GM12878 (cell line): ENCODE data around the gene ITGB8. TPM values are rescaled to one million over a fixed set of nuclear protein-coding genes. Genes with fewer than 3 reads are reported as not detected.

Experiments used
- ATAC-seq: fragments of 200-7000 bp; cut with Tn5 transposase; 3 replicates; pipeline ENCODE4 v1.9.1; 2020; ENCODE audit warnings: mild to moderate bottlenecking, moderate library complexity
- BruUV-seq: library from RNA; stranded (reverse); fragments of 400-500 nt; replicated peaks from 2 replicates; lab custom pipeline; 2021; lab: Mats Ljungman, UMichigan
- CTCF ChIA-PET: fragments of 300-600 bp; sonication (Branson Sonifier 250); formaldehyde crosslinking; extraction: SDS; loops from one replicate; lab custom pipeline; 2021; ENCODE audit warnings: inconsistent platforms; lab: Yijun Ruan, JAX
- POLR2A ChIA-PET: fragments of 350-600 bp; formaldehyde crosslinking; extraction: SDS; loops from one replicate; lab custom pipeline; 2021; ENCODE audit warnings: inconsistent platforms; lab: Charles Lee
- RAD21 ChIA-PET: fragments of 300-600 bp; sonication (Branson Sonifier 250); formaldehyde crosslinking; loops from one replicate; lab custom pipeline; 2023; ENCODE audit warnings: antibody characterized with exemption; ENCODE audit not compliant: unreplicated experiment; lab: Charles Lee
- SMC1A ChIA-PET: fragments of 300-600 bp; sonication (Branson Sonifier 250); formaldehyde crosslinking; loops from one replicate; lab custom pipeline; 2023; ENCODE audit not compliant: unreplicated experiment, uncharacterized antibody; lab: Charles Lee
- DNase-seq: peaks from one replicate; pipeline ENCODE4 v3.0.0-alpha.2; 2011; ENCODE audit warnings: low read depth, low spot score
- FAIRE-seq: peaks from 3 replicates; lab custom pipeline; 2011; peaks lifted over from hg19 to GRCh38; lab: Jason Lieb, UNC
- H2AFZ ChIP-seq: 2 replicates; pipeline ENCODE4 v1.6.0; 2011; ENCODE audit warnings: low read depth, low read length, control low read depth; ENCODE audit not compliant: control insufficient read depth
- H3K27ac ChIP-seq: 2 replicates; pipeline ENCODE4 v1.5.1; 2011; ENCODE audit warnings: control low read depth; ENCODE audit not compliant: control insufficient read depth, insufficient read depth
- H3K27me3 ChIP-seq, 2 experiments: replicated peaks in 1 of 2; 2 replicates each; pipeline versions ENCODE4 v1.6.0 to v1.6.1; 2011; ENCODE audit warnings: low read length in 1 of 2; ENCODE audit not compliant: control insufficient read depth in 2 of 2, insufficient read depth in 2 of 2
- H3K36me3 ChIP-seq, 2 experiments: 2 replicates each; pipeline ENCODE4 v1.5.1; 2011; ENCODE audit warnings: low read length in 1 of 2; ENCODE audit not compliant: control insufficient read depth in 2 of 2, insufficient read depth in 2 of 2
- H3K4me1 ChIP-seq: 2 replicates; pipeline ENCODE4 v1.6.1; 2011; ENCODE audit warnings: mild to moderate bottlenecking, low read length, moderate library complexity, mixed read lengths; ENCODE audit not compliant: control insufficient read depth, insufficient read depth
- H3K4me2 ChIP-seq: 2 replicates; pipeline ENCODE4 v1.6.0; 2011; ENCODE audit warnings: control low read depth; ENCODE audit not compliant: control insufficient read depth, insufficient read depth
- H3K4me3 ChIP-seq: fragments of 200-600 bp; sonication (generic); 2 replicates; pipeline ENCODE4 v1.5.1; 2016
- H3K79me2 ChIP-seq: 2 replicates; pipeline ENCODE4 v1.6.0; 2011; ENCODE audit warnings: low read length; ENCODE audit not compliant: control insufficient read depth, insufficient read depth
- H3K9ac ChIP-seq: 2 replicates; pipeline ENCODE4 v1.8.0; 2011; ENCODE audit warnings: low read length, control low read depth, mixed read lengths; ENCODE audit not compliant: control insufficient read depth, insufficient read depth
- H3K9me3 ChIP-seq: replicated peaks from 3 replicates; pipeline ENCODE4 v1.5.1; 2011; ENCODE audit warnings: mild to moderate bottlenecking, low read length; ENCODE audit not compliant: control insufficient read depth, insufficient read depth
- H4K20me1 ChIP-seq: 2 replicates; pipeline ENCODE4 v1.6.0; 2011; ENCODE audit not compliant: control insufficient read depth, insufficient read depth
- BRCA1 ChIP-seq: IDR thresholded peaks from 2 replicates; pipeline ENCODE4 v1.6.1; 2011; ENCODE audit warnings: low read depth, low read length, improper control_type of control experiment
- CBX3 ChIP-seq: fragments of 200-600 bp; sonication (generic); IDR thresholded peaks from 2 replicates; pipeline ENCODE4 v1.6.1; 2016; ENCODE audit warnings: low read depth, borderline replicate concordance
- E2F4 ChIP-seq: IDR thresholded peaks from 2 replicates; pipeline ENCODE4 v1.6.1; 2012; ENCODE audit warnings: low read depth, low read length, improper control_type of control experiment
- ESRRA ChIP-seq: IDR thresholded peaks from 2 replicates; pipeline ENCODE4 v1.6.1; 2012; ENCODE audit warnings: mild to moderate bottlenecking, low read length, improper control_type of control experiment
- HDAC6 ChIP-seq: fragments of 200-600 bp; sonication (generic); IDR thresholded peaks from one replicate; pipeline ENCODE4 v1.8.0; 2017; ENCODE audit warnings: antibody characterized with exemption; ENCODE audit not compliant: unreplicated experiment
- LARP7 ChIP-seq: fragments of 450-650 bp; IDR thresholded peaks from 2 replicates; pipeline ENCODE4 v1.6.1; 2017; ENCODE audit warnings: mild to moderate bottlenecking
- RFX5 ChIP-seq: IDR thresholded peaks from 2 replicates; pipeline ENCODE4 v1.6.1; 2011; ENCODE audit warnings: low read depth, low read length, improper control_type of control experiment
- SREBF2 ChIP-seq: IDR thresholded peaks from 2 replicates; pipeline ENCODE4 v1.6.1; 2012; ENCODE audit warnings: mild to moderate bottlenecking, low read length
- STAT1 ChIP-seq: fragments of 450-650 bp; conservative IDR thresholded peaks from 2 replicates; pipeline ENCODE4 v1.6.1; 2014; ENCODE audit warnings: antibody characterized with exemption, mild to moderate bottlenecking
- WGBS: methylation state at CpG from one replicate; pipeline ENCODE4 v1.1.6; 2016; ENCODE audit warnings: low lambda C conversion rate; ENCODE audit not compliant: insufficient replicate concordance, insufficient coverage; ENCODE audit errors: missing lambda C conversion rate; 5-methylcytosine and 5-hydroxymethylcytosine counted together
- in situ Hi-C: fragments of 300-500 bp; cut with MboI; formaldehyde crosslinking; loops from 9 replicates; pipeline ENCODE4 v1.14.3; 2018; ENCODE audit warnings: mixed read lengths
- intact Hi-C: fragments of 100-400 bp; cut with micrococcal nuclease; formaldehyde crosslinking; loops from one replicate; pipeline ENCODE4 v1.14.2; 2022; ENCODE audit not compliant: unreplicated experiment
- polyA plus RNA-seq, 11 experiments: library from polyadenylated mRNA; depleted of rRNA in 4 of 11; unstranded in 6 of 11; stranded (reverse) in 5 of 11; fragments of >200 nt; fragmentation: Nextera tagmentation in 4 of 11; fragmentation: Illumina TruSeq in 1 of 11; extraction: Ambion mirVana in 4 of 11; extraction: Trizol in 1 of 11; gene quantifications; 1 replicate in 1 of 11; 2 replicates in 10 of 11; pipeline versions ENCODE4 v1.2.1 to v1.2.3, GENCODE V29; 2011 to 2016; ENCODE audit warnings: inconsistent platforms in 2 of 11, missing spikeins in 2 of 11, low read depth in 1 of 11
- total RNA-seq, 4 experiments: library from RNA; depleted of rRNA in 3 of 4; stranded (reverse); fragments of >200 nt in 3 of 4; fragmentation: Illumina TruSeq in 1 of 4; extraction: Trizol in 1 of 4; gene quantifications; 2 replicates each; pipeline versions ENCODE4 v1.2.1 to v1.2.3, GENCODE V29; 2013 to 2021
- TF ChIP-seq, protein P1 (sequence below): IDR thresholded peaks from 2 replicates; pipeline ENCODE4 v1.6.1; 2012; ENCODE audit warnings: improper control_type of control experiment, low read depth, low read length; ENCODE audit not compliant: insufficient replicate concordance

Gene ITGB8
- total and polyA plus RNA-seq, 10 of the 15 experiments (the other 5 are each of a cell fraction or from before 2014, with no cell fraction given) = 0.37 to 26.2 (median 1.5) TPM

- peaks cover 7% of the 10 kb centered on the region for H3K4me1 ChIP-seq
- no peak overlapping the region for H2AFZ ChIP-seq
- DNase-seq = no peak
- ChIA-PET POLR2A (no interaction called here), RAD21 (interaction anchor here (0.7 to 2.4 kb wide), 3 partner anchors 11 to 576 kb away, joined by 3 to 5 read pairs (median 3); no protein-coding TSS in a partner anchor), SMC1A (interaction anchor here (0.6 to 2.0 kb wide), 9 partner anchors 9 to 408 kb away, joined by 3 to 15 read pairs (median 4); partner anchors contain the start of gene MACC1), CTCF (interaction anchor here (1.5 to 5.9 kb wide), 2 partner anchors 10 to 17 kb away, joined by 4 to 91 read pairs; no protein-coding TSS in a partner anchor)
- no peak for FAIRE-seq
- no peak overlapping the region for H3K9ac ChIP-seq
- 90% methylated on average over 2 of the region's 2 CpGs for WGBS
- no peaks in the 10 kb centered on the region for H3K27me3 ChIP-seq
- in situ Hi-C loops = no loop called here
- BruUV-seq = no TSS peak
- no peak for ATAC-seq
- no peaks in the 10 kb centered on the region for H4K20me1 ChIP-seq
- H3K79me2 ChIP-seq = no peaks in the 10 kb centered on the region
- TF ChIP-seq BRCA1 (no peak), LARP7 (no peak), E2F4 (no peak), ESRRA (no peak), SREBF2 (no peak)
- intact Hi-C loops = no loop called here
- no peaks in the 10 kb centered on the region for H3K9me3 ChIP-seq
- no peaks in the 10 kb centered on the region for H3K36me3 ChIP-seq
- H3K4me2 ChIP-seq = no peak overlapping the region
- no peak overlapping the region for H3K27ac ChIP-seq
- no peak overlapping the region for H3K4me3 ChIP-seq
Observed at GRCh38 chr7:20323595-20323994, 7.1 kb upstream of the ITGB8 start.

GRCh38 chr7:20326342-20326741, 4.4 kb upstream of the ITGB8 start:
- SMC1A ChIA-PET = interaction anchor here (0.8 to 4.3 kb wide), 18 partner anchors 9 to 344 kb away, joined by 3 to 129 read pairs (median 7); no protein-coding TSS in a partner anchor
- Histone ChIP-seq H4K20me1 (no peaks in the 10 kb centered on the region), H3K4me1 (peaks cover 15% of the 10 kb centered on the region), H3K36me3 (no peaks in the 10 kb centered on the region), H3K27me3 (no peaks in the 10 kb centered on the region), H3K27ac (no peak overlapping the region), H3K4me2 (no peak overlapping the region), H3K4me3 (no peak overlapping the region), H3K9ac (no peak overlapping the region), H2AFZ (no peak overlapping the region), H3K79me2 (peaks cover 3% of the 10 kb centered on the region; the same call in 1 of the 2 replicates), H3K9me3 (no peaks in the 10 kb centered on the region)
- FAIRE-seq (no peak), ATAC-seq (no peak), DNase-seq (no peak)
- RAD21 ChIA-PET = interaction anchor here (1.2 to 4.1 kb wide), 8 partner anchors 9 to 617 kb away, joined by 3 to 54 read pairs (median 10); partner anchors contain the start of gene POLR1F
- intact Hi-C loops (loop anchor here (5.0 kb wide), 3 partner anchors 271 to 619 kb away; partner anchors contain the start of gene POLR1F), in situ Hi-C loops (no loop called here)
- POLR2A ChIA-PET = interaction anchor here (0.6 to 3.8 kb wide), 5 partner anchors 9 to 40 kb away, joined by 3 to 14 read pairs (median 9); no protein-coding TSS in a partner anchor
- no TSS peak for BruUV-seq
- 75% methylated on average over 4 of the region's 4 CpGs for WGBS
- CTCF ChIA-PET = interaction anchor here (1.1 to 5.9 kb wide), 13 partner anchors 7 to 617 kb away, joined by 3 to 91 read pairs (median 10); partner anchors contain the start of gene POLR1F
- TF ChIP-seq HDAC6 = no peak
- TF ChIP-seq STAT1 = no peak
- TF ChIP-seq, protein P1, sequence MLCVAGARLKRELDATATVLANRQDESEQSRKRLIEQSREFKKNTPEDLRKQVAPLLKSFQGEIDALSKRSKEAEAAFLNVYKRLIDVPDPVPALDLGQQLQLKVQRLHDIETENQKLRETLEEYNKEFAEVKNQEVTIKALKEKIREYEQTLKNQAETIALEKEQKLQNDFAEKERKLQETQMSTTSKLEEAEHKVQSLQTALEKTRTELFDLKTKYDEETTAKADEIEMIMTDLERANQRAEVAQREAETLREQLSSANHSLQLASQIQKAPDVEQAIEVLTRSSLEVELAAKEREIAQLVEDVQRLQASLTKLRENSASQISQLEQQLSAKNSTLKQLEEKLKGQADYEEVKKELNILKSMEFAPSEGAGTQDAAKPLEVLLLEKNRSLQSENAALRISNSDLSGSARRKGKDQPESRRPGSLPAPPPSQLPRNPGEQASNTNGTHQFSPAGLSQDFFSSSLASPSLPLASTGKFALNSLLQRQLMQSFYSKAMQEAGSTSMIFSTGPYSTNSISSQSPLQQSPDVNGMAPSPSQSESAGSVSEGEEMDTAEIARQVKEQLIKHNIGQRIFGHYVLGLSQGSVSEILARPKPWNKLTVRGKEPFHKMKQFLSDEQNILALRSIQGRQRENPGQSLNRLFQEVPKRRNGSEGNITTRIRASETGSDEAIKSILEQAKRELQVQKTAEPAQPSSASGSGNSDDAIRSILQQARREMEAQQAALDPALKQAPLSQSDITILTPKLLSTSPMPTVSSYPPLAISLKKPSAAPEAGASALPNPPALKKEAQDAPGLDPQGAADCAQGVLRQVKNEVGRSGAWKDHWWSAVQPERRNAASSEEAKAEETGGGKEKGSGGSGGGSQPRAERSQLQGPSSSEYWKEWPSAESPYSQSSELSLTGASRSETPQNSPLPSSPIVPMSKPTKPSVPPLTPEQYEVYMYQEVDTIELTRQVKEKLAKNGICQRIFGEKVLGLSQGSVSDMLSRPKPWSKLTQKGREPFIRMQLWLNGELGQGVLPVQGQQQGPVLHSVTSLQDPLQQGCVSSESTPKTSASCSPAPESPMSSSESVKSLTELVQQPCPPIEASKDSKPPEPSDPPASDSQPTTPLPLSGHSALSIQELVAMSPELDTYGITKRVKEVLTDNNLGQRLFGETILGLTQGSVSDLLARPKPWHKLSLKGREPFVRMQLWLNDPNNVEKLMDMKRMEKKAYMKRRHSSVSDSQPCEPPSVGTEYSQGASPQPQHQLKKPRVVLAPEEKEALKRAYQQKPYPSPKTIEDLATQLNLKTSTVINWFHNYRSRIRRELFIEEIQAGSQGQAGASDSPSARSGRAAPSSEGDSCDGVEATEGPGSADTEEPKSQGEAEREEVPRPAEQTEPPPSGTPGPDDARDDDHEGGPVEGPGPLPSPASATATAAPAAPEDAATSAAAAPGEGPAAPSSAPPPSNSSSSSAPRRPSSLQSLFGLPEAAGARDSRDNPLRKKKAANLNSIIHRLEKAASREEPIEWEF = no peak
- TF ChIP-seq CBX3 = no peak
- TF ChIP-seq RFX5 = no peak
